ENCODE data around the gene PTPRM.

Gene PTPRM

GRCh38 chr18:7567474-7568425, 634 bp downstream of the PTPRM start:
- TF ChIP-seq, protein P1, sequence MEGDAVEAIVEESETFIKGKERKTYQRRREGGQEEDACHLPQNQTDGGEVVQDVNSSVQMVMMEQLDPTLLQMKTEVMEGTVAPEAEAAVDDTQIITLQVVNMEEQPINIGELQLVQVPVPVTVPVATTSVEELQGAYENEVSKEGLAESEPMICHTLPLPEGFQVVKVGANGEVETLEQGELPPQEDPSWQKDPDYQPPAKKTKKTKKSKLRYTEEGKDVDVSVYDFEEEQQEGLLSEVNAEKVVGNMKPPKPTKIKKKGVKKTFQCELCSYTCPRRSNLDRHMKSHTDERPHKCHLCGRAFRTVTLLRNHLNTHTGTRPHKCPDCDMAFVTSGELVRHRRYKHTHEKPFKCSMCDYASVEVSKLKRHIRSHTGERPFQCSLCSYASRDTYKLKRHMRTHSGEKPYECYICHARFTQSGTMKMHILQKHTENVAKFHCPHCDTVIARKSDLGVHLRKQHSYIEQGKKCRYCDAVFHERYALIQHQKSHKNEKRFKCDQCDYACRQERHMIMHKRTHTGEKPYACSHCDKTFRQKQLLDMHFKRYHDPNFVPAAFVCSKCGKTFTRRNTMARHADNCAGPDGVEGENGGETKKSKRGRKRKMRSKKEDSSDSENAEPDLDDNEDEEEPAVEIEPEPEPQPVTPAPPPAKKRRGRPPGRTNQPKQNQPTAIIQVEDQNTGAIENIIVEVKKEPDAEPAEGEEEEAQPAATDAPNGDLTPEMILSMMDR (IDR thresholded peaks at IDR 0.05) = no peak
- Histone ChIP-seq H3K9me3 (no peaks in the 10 kb centered on the region), H3K4me3 (ENCODE audit: low read depth in 1 of 2, low read length in 1 of 2) (peak overlapping the region; percentile 39 to 41), H3K36me3 (no peaks in the 10 kb centered on the region), H3K27me3 (peaks cover 92% of the 10 kb centered on the region), H3K4me1 (ENCODE audit: control insufficient read depth in 1 of 2, insufficient read depth in 1 of 2, low read depth in 1 of 2, low read length in 1 of 2) (peaks cover 10 to 24% of the 10 kb centered on the region in 2 experiments), H3K27ac (no peak overlapping the region)

DNA sequence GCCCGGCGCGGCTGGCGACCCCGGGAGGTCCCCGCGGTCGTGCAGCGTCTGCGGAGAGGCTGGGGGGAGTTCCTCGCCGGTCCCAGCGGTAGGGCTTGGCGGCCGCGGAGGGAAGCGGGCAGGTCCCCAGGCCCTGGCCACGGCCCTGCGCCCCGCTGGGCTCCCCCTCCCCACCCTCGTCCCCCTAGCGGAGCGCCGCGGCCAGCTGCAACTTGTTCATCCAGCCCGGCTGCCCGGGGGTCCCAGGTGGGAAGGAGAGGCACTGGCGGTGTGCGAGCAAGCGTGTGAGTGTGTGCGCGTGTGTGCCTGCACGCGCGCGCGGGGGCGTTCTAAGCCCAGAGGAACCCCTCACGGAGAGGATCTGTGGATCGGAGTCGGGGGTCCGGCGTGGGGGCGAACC, 1.3 kb downstream of the PTPRM start:
- Histone ChIP-seq H3K27ac (no peak overlapping the region), H3K27me3 (peaks cover 99% of the 10 kb centered on the region), H3K9me3 (no peaks in the 10 kb centered on the region), H3K4me3 (ENCODE audit: low read depth in 1 of 2, low read length in 1 of 2) (no peak overlapping the region), H3K4me1 (ENCODE audit: control insufficient read depth in 1 of 2, insufficient read depth in 1 of 2, low read depth in 1 of 2, low read length in 1 of 2) (peaks cover 10 to 24% of the 10 kb centered on the region in 2 experiments), H3K36me3 (no peaks in the 10 kb centered on the region)
- TF ChIP-seq, protein P1 (IDR thresholded peaks at IDR 0.05) = no peak

DNA sequence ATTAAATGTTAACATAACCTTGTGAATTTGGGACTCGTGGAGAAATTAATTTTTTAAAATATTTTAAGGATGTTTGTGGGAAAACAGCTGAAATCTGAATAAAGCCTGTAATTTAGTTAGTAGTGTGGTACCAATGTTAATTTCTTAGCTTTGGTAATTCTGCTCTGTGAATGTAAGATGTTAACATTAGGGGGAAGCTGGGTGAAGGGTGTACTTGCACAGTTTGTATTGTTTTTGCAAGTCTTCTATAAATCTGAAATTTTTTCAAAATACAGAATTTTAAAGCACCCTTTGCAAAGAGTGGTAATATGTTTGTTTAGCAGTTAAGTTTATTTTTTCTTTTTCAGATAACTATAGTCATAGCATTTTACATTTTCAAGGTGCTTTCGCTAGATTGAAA, 4.5 kb downstream of the PTPRM start:
- TF ChIP-seq, protein P1 (IDR thresholded peaks at IDR 0.05) = no peak
- H3K27ac ChIP-seq = no peak overlapping the region
- H3K4me1 ChIP-seq (ENCODE audit: control insufficient read depth in 1 of 2, insufficient read depth in 1 of 2, low read depth in 1 of 2, low read length in 1 of 2) = peaks cover 6 to 20% of the 10 kb centered on the region in 2 experiments
- H3K4me3 ChIP-seq (ENCODE audit: low read depth in 1 of 2, low read length in 1 of 2) = no peak overlapping the region
- H3K9me3 ChIP-seq = no peaks in the 10 kb centered on the region
- no peaks in the 10 kb centered on the region for H3K36me3 ChIP-seq
- peaks cover 79% of the 10 kb centered on the region for H3K27me3 ChIP-seq

GRCh38 chr18:7572822-7573221, 5.7 kb downstream of the PTPRM start:
- Histone ChIP-seq H3K4me3 (ENCODE audit: low read depth in 1 of 2, low read length in 1 of 2) (no peak overlapping the region), H3K27me3 (peaks cover 67% of the 10 kb centered on the region), H3K9me3 (no peaks in the 10 kb centered on the region), H3K36me3 (no peaks in the 10 kb centered on the region), H3K4me1 (ENCODE audit: control insufficient read depth in 1 of 2, insufficient read depth in 1 of 2, low read depth in 1 of 2, low read length in 1 of 2) (peaks cover 0 to 11% of the 10 kb centered on the region in 2 experiments), H3K27ac (no peak overlapping the region)
- TF ChIP-seq, protein P1 (IDR thresholded peaks at IDR 0.05) = no peak

DNA sequence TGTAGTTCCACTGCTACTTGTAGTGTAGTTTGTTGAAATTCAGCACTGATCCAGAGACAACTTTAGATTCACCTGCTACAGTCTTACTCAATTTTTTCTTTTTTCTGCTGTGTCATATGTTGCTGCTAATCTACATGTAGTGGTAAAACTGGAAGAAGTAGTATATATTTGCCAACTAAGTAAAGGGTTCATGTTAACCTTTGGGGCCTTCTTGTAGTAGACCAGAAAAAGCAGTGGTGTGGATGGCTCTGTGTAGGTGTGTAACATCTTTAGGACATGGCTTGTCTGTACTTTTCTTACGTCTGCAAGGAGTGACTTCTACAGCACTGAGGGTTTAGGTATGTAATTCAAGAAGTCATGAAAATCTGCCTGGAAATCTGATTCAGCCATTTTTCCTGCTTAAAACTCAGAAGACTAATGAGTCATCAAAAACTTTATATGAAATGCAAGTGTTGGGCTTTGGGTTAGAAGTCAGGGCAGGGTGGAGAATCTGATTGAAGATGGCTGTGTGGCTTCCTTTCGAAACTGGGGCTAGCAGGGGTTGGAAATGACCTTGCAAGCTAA, 8.4 kb downstream of the PTPRM start:
- Histone ChIP-seq H3K4me1 (ENCODE audit: control insufficient read depth in 1 of 2, insufficient read depth in 1 of 2, low read depth in 1 of 2, low read length in 1 of 2) (peaks cover 0 to 4% of the 10 kb centered on the region in 2 experiments), H3K36me3 (no peaks in the 10 kb centered on the region), H3K27ac (no peak overlapping the region), H3K9me3 (no peaks in the 10 kb centered on the region), H3K4me3 (ENCODE audit: low read depth in 1 of 2, low read length in 1 of 2) (no peak overlapping the region), H3K27me3 (peaks cover 39% of the 10 kb centered on the region)
- TF ChIP-seq, protein P1 (IDR thresholded peaks at IDR 0.05) = no peak

All from neutrophil (primary cell).